Left colon (tissue), 2 donors: ENCODE data around the gene CNN2. TPM values are rescaled to one million over a fixed set of nuclear protein-coding genes. Genes with fewer than 3 reads are reported as not detected.

Experiments
- ATAC-seq: fragments of 200-7000 bp; cut with Tn5 transposase; one replicate; pipeline ENCODE4 v1.9.1; 2020; ENCODE audit warnings: mild to moderate bottlenecking, moderate library complexity
- DNase-seq, 2 donors: peaks; one replicate each; pipeline ENCODE4 v3.0.0-alpha.2; 2020
- intact Hi-C, 2 donors: fragments of 100-400 bp; cut with DNase I in 1 of 2; cut with micrococcal nuclease in 1 of 2; formaldehyde crosslinking; loops; one replicate each; pipeline versions ENCODE4 v1.11.2 to v1.14.0; 2022; cut with DNase I, micrococcal nuclease
- total RNA-seq, 2 donors: library from RNA; stranded (reverse); fragmentation: NEBNext Ultra II Directional; extraction: Animal tissue kit (Norgen Biotek cat#: 25700); gene quantifications; one replicate each; pipeline ENCODE4 v1.2.1, GENCODE V29; 2021
- donor health status: DM: no; HTN: no; CAD: no.
- donor health status: DM: yes; HTN: yes; CAD: no.

CNN2 gene
- total RNA-seq, 2 donors from 2014 or later: 76.6 to 106 TPM

GRCh38 chr19:1085676-1086442, 59.5 kb downstream of the CNN2 start:
- ATAC-seq: no peak
- intact Hi-C loops: no loop called here
- no peak for DNase-seq

- DNase-seq: no peak
These were observed 60.2 kb downstream of the CNN2 start for GRCh38 chr19:1086613-1087012.

GRCh38 chr19:1087813-1088415, 61.5 kb downstream of the CNN2 start:
- DNase-seq (no peak), ATAC-seq (peak; percentile 20)

More at GRCh38 chr19:1086613-1087012, 60.2 kb downstream of the CNN2 start:
- no peak for ATAC-seq
- intact Hi-C loops: no loop called here

GRCh38 chr19:1088416-1089010, 62.1 kb downstream of the CNN2 start:
- DNase-seq (no peak), ATAC-seq (peak; percentile 8)
- intact Hi-C loops: no loop called here

More at GRCh38 chr19:1087813-1088415, 61.5 kb downstream of the CNN2 start:
- intact Hi-C loops: no loop called here

Other genes with a start within 250 kb of the CNN2 start
- 100 to 1,000 TPM; 253 to 306 TPM for gene PTBP1, start 229.2 kb upstream of the CNN2 start, total RNA-seq
- not detected for gene PLPPR3, start 204.7 kb upstream of the CNN2 start, total RNA-seq
- not detected for gene AZU1, start 198.8 kb upstream of the CNN2 start, total RNA-seq
- gene PRTN3, start 185.6 kb upstream of the CNN2 start, total RNA-seq: not detected
- gene ELANE, start 174.3 kb upstream of the CNN2 start, total RNA-seq: under 1 TPM in 1 of 2 donors, not detected in 1; 0.81 TPM
- gene CFD, start 166.9 kb upstream of the CNN2 start, total RNA-seq: 100 to 1,000 TPM in 1 of 2 donors, 10 to 100 TPM in 1; 57.0 to 136 TPM
- gene MED16, start 133.4 kb upstream of the CNN2 start, total RNA-seq: 10 to 100 TPM; 63.1 to 70.6 TPM
- not detected for gene RNU6-9, start 133.1 kb upstream of the CNN2 start, total RNA-seq
- 10 to 100 TPM; 54.6 to 66.4 TPM for gene R3HDM4, start 113.4 kb upstream of the CNN2 start, total RNA-seq
- gene KISS1R, start 109.3 kb upstream of the CNN2 start, total RNA-seq: not detected
- gene ARID3A, start 100.6 kb upstream of the CNN2 start, total RNA-seq: 10 to 100 TPM; 10.7 to 11.6 TPM
- gene WDR18, start 42.3 kb upstream of the CNN2 start, total RNA-seq: 10 to 100 TPM; 21.5 to 28.1 TPM
- gene GRIN3B, start 26.2 kb upstream of the CNN2 start, total RNA-seq: not detected
- gene TMEM259, start 5.5 kb upstream of the CNN2 start, total RNA-seq: 100 to 1,000 TPM; 185 to 224 TPM
- not detected for gene RNU6-2, start 5.1 kb upstream of the CNN2 start, total RNA-seq
- 10 to 100 TPM; 23.3 to 35.1 TPM for gene ABCA7, start 13.5 kb downstream of the CNN2 start, total RNA-seq
- 10 to 100 TPM; 37.9 to 47.2 TPM for gene ARHGAP45, start 40.6 kb downstream of the CNN2 start, total RNA-seq
- gene POLR2E, start 68.8 kb downstream of the CNN2 start, total RNA-seq: 100 to 1,000 TPM; 116 to 141 TPM
- gene GPX4, start 77.4 kb downstream of the CNN2 start, total RNA-seq: 100 to 1,000 TPM; 162 to 176 TPM
- 10 to 100 TPM; 58.6 to 71.9 TPM for gene SBNO2, start 147.7 kb downstream of the CNN2 start, total RNA-seq
- gene STK11, start 179.2 kb downstream of the CNN2 start, total RNA-seq: 10 to 100 TPM; 71.8 to 91.8 TPM
- under 1 TPM; 0.21 to 0.50 TPM for gene CBARP, start 211.4 kb downstream of the CNN2 start, total RNA-seq
- 100 to 1,000 TPM; 341 to 530 TPM for gene ATP5F1D, start 215.1 kb downstream of the CNN2 start, total RNA-seq
- gene MIDN, start 222.0 kb downstream of the CNN2 start, total RNA-seq: 100 to 1,000 TPM; 202 to 276 TPM
- 100 to 1,000 TPM; 220 to 267 TPM for gene CIRBP, start 242.7 kb downstream of the CNN2 start, total RNA-seq
- gene FAM174C, start 248.9 kb downstream of the CNN2 start, total RNA-seq: 10 to 100 TPM; 43.7 to 48.9 TPM